Spleen (tissue), 11 donors: ENCODE data around the gene ID2. TPM values are rescaled to one million over a fixed set of nuclear protein-coding genes. Genes with fewer than 3 reads are reported as not detected.
"Not testable (repeated sequence)": the region's sequence is repeated elsewhere in the genome, so short reads cannot be mapped to it uniquely, and the experiment has no call there.

Experiments used
- DNase-seq: peaks from one replicate; pipeline ENCODE4 v3.0.0-alpha.2; 2020
- H3K27ac ChIP-seq, 8 donors: fragments of 200-600 bp; sonication (generic) in 7 of 8; 1 replicate in 4 of 8; 2 replicates in 4 of 8; pipeline versions ENCODE4 v1.5.0 to v1.8.0; 2016 to 2021; ENCODE audit warnings: inconsistent platforms in 4 of 8, mild to moderate bottlenecking in 4 of 8, moderate library complexity in 1 of 8
- H3K27me3 ChIP-seq, 7 donors: fragments of 200-600 bp; sonication (generic) in 6 of 7; replicated peaks in 1 of 7; 1 replicate in 4 of 7; 2 replicates in 3 of 7; pipeline versions ENCODE4 v1.5.0 to v1.8.0; 2016 to 2021; ENCODE audit warnings: inconsistent platforms in 3 of 7, mild to moderate bottlenecking in 1 of 7
- H3K36me3 ChIP-seq, 6 donors: fragments of 200-600 bp; sonication (generic) in 5 of 6; 1 replicate in 4 of 6; 2 replicates in 2 of 6; pipeline versions ENCODE4 v1.5.0 to v1.8.0; 2016 to 2021; ENCODE audit warnings: inconsistent platforms in 2 of 6
- H3K4me1 ChIP-seq, 6 donors: fragments of 200-600 bp; sonication (generic) in 5 of 6; 1 replicate in 3 of 6; 2 replicates in 3 of 6; pipeline versions ENCODE4 v1.5.0 to v1.8.0; 2016 to 2021; ENCODE audit warnings: inconsistent platforms in 3 of 6
- H3K4me3 ChIP-seq, 8 donors: fragments of 200-600 bp; sonication (generic) in 7 of 8; 1 replicate in 4 of 8; 2 replicates in 4 of 8; pipeline versions ENCODE4 v1.5.0 to v1.8.0; 2016 to 2021; ENCODE audit warnings: inconsistent platforms in 4 of 8, mild to moderate bottlenecking in 4 of 8, moderate library complexity in 2 of 8
- H3K9me3 ChIP-seq, 8 donors: fragments of 200-600 bp; sonication (generic) in 7 of 8; 1 replicate in 4 of 8; 2 replicates in 4 of 8; pipeline versions ENCODE4 v1.5.0 to v1.8.0; 2016 to 2021; ENCODE audit warnings: inconsistent platforms in 4 of 8
- CTCF ChIP-seq, 11 experiments: fragments of 200-600 bp in 7 of 11; fragments of 450-650 bp in 4 of 11; sonication (generic) in 4 of 11; IDR thresholded peaks in 8 of 11; conservative IDR thresholded peaks in 3 of 11; 1 replicate in 7 of 11; 2 replicates in 4 of 11; pipeline versions ENCODE4 v1.4.0 to v1.8.0; 2016 to 2021; ENCODE audit warnings: antibody characterized with exemption in 11 of 11, inconsistent platforms in 4 of 11, mild to moderate bottlenecking in 1 of 11
- POLR2A ChIP-seq, 3 donors: fragments of 450-650 bp; IDR thresholded peaks; one replicate each; pipeline ENCODE4 v1.5.1; 2017; ENCODE audit warnings: antibody characterized with exemption in 3 of 3, mild to moderate bottlenecking in 1 of 3
- POLR2AphosphoS5 ChIP-seq, 3 donors: sonication (generic); formaldehyde crosslinking; IDR thresholded peaks; one replicate each; pipeline ENCODE4 v1.5.1; 2017; ENCODE audit warnings: antibody characterized with exemption in 3 of 3
- WGBS, 5 donors: extraction: QIAGEN DNeasy Blood & Tissue Kit in 3 of 5; methylation state at CpG; one replicate each; pipeline versions ENCODE4 v1.1.5 to v1.1.7; 2013 to 2018; 5-methylcytosine and 5-hydroxymethylcytosine counted together
- intact Hi-C: fragments of 100-400 bp; cut with DNase I; formaldehyde crosslinking; loops from one replicate; pipeline ENCODE4 v1.15.0; 2023; ENCODE audit warnings: low total_unique reads
- polyA plus RNA-seq, 3 donors: library from polyadenylated mRNA; stranded (reverse); fragments of 200-250 nt; gene quantifications; one replicate each; pipeline ENCODE4 v1.2.1, GENCODE V29; 2013
- total RNA-seq, 7 donors: library from RNA; depleted of rRNA in 3 of 7; stranded (reverse); fragments of >200 nt in 3 of 7; fragmentation: NEBNext Ultra II Directional in 4 of 7; extraction: Animal tissue kit (Norgen Biotek cat#: 25700) in 4 of 7; gene quantifications; one replicate each; pipeline versions ENCODE4 v1.1.0 to v1.2.1, GENCODE V29; 2016 to 2021
- donor health status: healthy with polysubstance abuse.
- donor health status: DM: no; HTN: no; CAD: no; lungs with moderate emphysema.
- donor health status: DM: no; HTN: no; CAD: no.
- donor health status: Bipolar disorder and iron deficiency.
- donor health status: healthy.
- donor health status: DM: no; HTN: no; CAD: no.
- donor health status: DM: yes; HTN: yes; CAD: no.

Gene ID2
- total and polyA plus RNA-seq, 10 donors: 42.8 to 343 (median 90.1) TPM

DNA sequence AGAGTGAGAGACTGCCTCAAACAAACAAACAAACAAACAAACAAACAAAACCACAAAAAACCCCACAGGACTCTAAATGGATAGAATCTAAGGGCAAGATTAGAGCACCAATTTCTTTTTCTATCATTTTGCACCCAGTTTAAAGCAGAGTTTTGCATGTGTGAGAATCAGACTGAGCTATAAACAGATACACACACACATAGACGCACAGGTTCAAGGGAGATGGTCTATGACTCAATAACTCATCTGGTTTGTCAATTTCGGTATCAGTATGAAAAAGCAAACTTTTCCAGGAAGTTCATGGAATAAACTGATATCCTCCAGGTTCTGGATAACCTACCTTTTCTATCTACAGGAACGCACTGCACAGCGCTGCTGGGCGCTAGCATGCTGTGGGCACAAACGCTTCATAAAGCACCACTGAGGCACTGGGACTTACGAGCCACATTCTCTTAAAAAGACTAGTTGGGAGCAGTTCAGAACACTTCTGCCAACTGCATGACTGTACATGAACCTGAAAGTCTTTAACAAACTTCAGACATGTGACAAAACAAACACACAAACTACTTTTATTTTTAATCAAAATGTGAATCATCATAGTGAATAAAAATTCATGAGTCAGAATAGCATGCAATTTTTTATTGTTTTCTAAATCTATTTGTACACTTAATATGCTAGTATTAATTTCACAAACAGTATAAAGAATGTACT, 46.6 kb downstream of the ID2 start:
- 93 to 98% (median 95%) methylated on average over 7 of the region's 7 CpGs for WGBS, 5 donors

GRCh38 chr2:8729101-8729500, 47.2 kb downstream of the ID2 start:
- H3K27me3 ChIP-seq, intact Hi-C loops, H3K9me3 ChIP-seq, DNase-seq, H3K4me3 ChIP-seq, H3K27ac ChIP-seq, H3K4me1 ChIP-seq: not testable (repeated sequence)
- peaks cover 3 to 89% (median 54%) of the 10 kb centered on the region in 6 donors for H3K36me3 ChIP-seq
- WGBS, 5 donors: 94 to 98% (median 97%) methylated on average over 5 of the region's 5 CpGs

More for the DNA sequence above, 46.6 kb downstream of the ID2 start:
- Histone ChIP-seq H3K4me3 (no peak overlapping the region), H3K36me3 (peaks cover 3 to 83% (median 48%) of the 10 kb centered on the region in 6 donors), H3K27ac (no peak overlapping the region), H3K9me3 (no peaks in the 10 kb centered on the region), H3K27me3 (no peaks in the 10 kb centered on the region), H3K4me1 (no peaks in the 10 kb centered on the region)
- intact Hi-C loops: no loop called here
- TF ChIP-seq CTCF (IDR thresholded peaks at IDR 0.05 in 8 of 11, conservative IDR thresholded peaks at IDR 0.05 in 3 of 11) (no peak), POLR2A (IDR thresholded peaks at IDR 0.05) (no peak), POLR2AphosphoS5 (IDR thresholded peaks at IDR 0.05) (no peak)
- DNase-seq: no peak

- Histone ChIP-seq H3K4me3 (no peak overlapping the region), H3K4me1 (no peaks in the 10 kb centered on the region), H3K27me3 (no peaks in the 10 kb centered on the region), H3K27ac (no peak overlapping the region), H3K9me3 (no peaks in the 10 kb centered on the region), H3K36me3 (peaks cover 3 to 98% (median 62%) of the 10 kb centered on the region in 6 donors)
- 92 to 97% (median 96%) methylated on average over 9 of the region's 9 CpGs for WGBS, 5 donors
- DNase-seq: no peak
- intact Hi-C loops: no loop called here
- no peak for TF ChIP-seq POLR2A (IDR thresholded peaks at IDR 0.05)
- no peak for TF ChIP-seq POLR2AphosphoS5 (IDR thresholded peaks at IDR 0.05)
- no peak for TF ChIP-seq CTCF (IDR thresholded peaks at IDR 0.05 in 8 of 11, conservative IDR thresholded peaks at IDR 0.05 in 3 of 11)
Measured at GRCh38 chr2:8729939-8730338, 48.1 kb downstream of the ID2 start.

DNA sequence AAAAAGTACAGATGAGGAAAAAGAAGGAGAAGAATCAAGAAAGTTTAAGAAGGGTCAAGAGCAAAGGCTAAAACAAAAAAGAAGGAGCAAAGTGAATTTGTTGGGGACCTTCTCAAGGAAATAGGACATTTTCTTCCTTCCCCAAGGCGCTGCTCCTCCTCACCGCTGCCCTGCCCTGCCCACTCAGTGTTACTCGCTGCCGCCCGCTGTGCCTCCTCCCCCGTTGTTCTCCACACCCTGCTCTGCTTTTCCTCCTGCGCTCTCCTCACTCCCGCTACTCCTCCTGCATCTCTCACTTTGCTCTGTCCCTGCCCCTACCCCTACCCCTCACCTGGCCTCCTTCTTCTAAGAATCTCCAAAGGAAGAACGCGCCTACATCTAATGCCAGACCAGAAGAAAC, 50.7 kb downstream of the ID2 start:
- intact Hi-C loops: no loop called here
- 96 to 99% (median 97%) methylated on average over 10 of the region's 10 CpGs for WGBS, 5 donors
- Histone ChIP-seq H3K4me3 (no peak overlapping the region), H3K4me1 (no peaks in the 10 kb centered on the region), H3K27me3 (no peaks in the 10 kb centered on the region), H3K27ac (no peak overlapping the region), H3K9me3 (no peaks in the 10 kb centered on the region), H3K36me3 (peaks cover 3 to 100% (median 81%) of the 10 kb centered on the region in 6 donors)
- DNase-seq: no peak
- TF ChIP-seq CTCF (IDR thresholded peaks at IDR 0.05 in 8 of 11, conservative IDR thresholded peaks at IDR 0.05 in 3 of 11) (no peak), POLR2A (IDR thresholded peaks at IDR 0.05) (no peak), POLR2AphosphoS5 (IDR thresholded peaks at IDR 0.05) (no peak)

Other genes with a start within 250 kb of the ID2 start
- gene KIDINS220, start 155.6 kb downstream of the ID2 start, total RNA-seq: 10 to 100 TPM; 48.3 to 84.1 (median 66.0) TPM
- gene KIDINS220, start 155.6 kb downstream of the ID2 start, polyA plus RNA-seq: 1 to 10 TPM; 6.0 to 7.4 (median 6.8) TPM